Stimulated activated CD4-positive, alpha-beta T cell treated with anti-CD3 and anti-CD28 coated beads, Interleukin-15, amount 100 ng/mL, for 1 hour (primary cell): ENCODE data around the gene LRP11.
"Not testable (repeated sequence)": the region's sequence is repeated elsewhere in the genome, so short reads cannot be mapped to it uniquely, and the experiment has no call there.

Experiments
- DNase-seq, 2 donors: peaks; one replicate each; pipeline ENCODE4 v3.0.0-alpha.2; 2020; ENCODE audit warnings: low read depth in 1 of 2, low spot score in 1 of 2

Gene LRP11

DNA sequence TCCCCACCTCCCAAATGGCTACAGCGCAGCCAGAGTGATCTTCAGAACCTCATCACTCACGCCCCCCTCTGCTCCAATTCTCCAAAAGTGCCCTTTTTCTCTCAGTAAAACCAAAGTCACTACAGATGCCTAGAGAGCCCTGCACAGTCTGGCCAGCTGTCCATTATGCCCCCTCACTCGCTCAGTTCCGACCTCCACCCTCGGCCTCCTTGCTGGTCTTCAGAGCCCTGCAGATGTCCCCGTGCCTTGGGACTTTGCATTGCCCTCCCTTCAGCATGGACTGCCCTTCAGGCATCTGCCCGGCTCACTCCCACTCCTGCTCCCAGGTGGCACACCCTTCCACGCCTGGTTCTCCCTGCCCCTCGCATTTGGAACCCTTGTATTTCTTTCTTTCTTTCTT lies 34.8 kb upstream of the LRP11 start:
- DNase-seq = no peak

DNA sequence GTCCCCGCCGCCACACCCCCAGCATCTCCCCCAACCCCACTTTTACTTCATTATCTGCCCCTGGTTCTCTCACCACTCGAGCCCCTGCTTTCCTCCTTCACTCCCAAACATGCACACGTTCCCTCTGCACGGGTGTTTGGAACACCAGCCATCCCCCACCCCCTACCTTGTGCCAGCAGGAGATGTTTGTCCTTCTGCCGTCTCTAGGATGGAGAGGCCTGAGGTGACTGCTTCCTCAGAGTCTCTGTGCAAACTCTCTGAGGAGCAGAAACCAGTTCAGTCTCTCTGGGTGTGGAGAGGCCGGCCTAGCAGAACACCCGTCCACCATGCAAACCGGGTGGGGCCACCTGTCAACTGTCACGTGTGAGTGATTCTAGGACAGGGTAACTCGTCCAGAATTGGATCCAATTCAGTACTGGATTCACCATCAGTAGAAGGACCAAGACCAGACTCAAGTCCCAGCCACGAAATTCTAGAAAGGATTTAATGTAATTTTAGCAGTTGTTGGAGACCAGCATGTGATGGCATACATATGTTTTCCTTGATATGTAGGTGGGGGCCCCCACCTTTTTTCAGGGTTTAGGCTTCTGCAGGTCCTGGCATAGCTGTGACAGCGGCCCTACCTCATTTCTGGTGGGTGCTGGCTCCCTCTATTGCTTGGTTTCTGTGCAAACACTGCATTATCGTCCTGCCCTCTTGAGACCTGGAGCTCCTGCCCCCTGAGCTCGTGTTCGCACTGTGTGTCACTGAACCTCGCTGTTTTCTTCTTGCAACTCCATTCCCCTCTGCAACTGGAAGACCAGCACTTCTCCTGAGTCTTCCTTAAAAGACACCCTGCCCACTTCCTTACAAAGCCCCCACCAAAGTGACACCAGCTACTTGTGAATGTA lies 33.9 kb upstream of the LRP11 start, which contains the start of gene RAET1E:
Gene RAET1E (minus strand): TSS at position 259 of the 890 bp plus-strand sequence. CDS start 7,212 bp downstream, outside the sequence.
- DNase-seq = no peak

DNA sequence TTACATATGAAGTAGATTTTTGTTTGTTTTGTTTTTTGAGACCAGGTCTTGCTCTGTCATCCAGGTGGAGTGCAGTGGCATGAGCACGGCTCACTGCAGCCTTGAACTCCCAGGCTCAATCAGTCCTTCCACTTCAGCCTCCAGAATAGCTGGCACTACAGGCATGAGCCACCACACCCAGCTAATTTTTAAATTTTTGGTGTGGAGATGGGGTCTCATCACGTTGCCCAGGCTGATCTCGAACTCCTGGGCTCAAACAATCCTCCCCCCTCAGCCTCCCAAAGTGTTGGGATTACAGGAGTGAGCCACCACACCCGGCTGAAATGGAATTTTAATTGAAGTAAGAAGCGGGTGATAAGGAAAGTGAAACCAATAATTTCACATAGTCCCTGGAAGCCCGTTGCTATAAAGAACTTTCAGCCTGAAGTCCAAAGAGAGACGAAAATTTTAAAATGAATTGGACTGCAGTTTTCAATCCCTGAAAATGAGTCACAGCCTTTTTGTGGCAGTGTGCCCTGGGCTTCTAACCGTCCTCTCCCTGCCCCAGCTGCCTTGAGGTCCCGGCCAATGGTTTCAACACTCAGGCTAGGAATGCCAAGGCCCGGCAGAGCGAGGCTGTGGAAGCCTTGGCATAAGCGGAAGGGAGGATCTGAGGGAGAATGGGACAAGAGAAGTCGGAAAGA lies 33.0 kb upstream of the LRP11 start:
- DNase-seq = no peak

DNA sequence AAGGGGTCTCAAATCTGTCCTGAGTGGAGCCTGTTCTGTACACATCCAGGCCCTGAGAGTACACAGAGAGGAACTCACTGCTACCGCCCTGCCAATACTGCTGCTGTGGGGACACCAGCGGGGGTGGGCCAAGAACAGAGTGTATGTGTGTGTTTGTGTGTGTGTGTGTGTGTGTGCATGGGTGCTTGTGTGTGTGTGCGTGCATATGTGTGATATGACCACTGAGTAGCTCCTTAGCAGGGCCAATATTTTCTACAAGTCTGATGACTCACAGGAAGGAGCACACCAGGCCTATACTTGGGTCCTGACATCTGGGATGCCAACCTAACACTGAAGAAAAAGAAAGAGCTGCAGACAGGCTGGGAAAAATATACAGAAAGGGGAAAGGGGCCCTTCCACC lies 32.3 kb upstream of the LRP11 start:
- DNase-seq = no peak

DNA sequence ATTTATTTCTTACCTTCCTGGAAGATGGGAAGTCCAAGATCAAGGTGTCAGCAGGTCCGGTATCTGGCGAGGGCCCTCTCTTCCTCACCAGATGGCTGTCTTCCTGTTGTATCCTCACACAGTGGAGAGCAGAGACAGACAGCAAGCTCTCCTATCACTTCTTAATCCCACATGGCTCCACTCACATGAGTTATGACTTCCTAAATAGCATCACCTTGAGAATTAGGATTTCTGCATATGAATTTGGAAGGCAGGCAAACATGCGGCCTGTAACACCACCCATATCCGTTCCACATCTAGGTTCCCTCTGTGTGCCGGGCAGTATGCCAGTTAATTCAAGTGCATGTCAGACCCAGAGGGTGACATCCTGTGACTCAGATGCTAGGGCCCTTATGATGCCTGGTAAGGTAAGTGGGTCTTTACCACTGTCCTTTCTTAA lies 31.7 kb upstream of the LRP11 start:
- DNase-seq = no peak

DNA sequence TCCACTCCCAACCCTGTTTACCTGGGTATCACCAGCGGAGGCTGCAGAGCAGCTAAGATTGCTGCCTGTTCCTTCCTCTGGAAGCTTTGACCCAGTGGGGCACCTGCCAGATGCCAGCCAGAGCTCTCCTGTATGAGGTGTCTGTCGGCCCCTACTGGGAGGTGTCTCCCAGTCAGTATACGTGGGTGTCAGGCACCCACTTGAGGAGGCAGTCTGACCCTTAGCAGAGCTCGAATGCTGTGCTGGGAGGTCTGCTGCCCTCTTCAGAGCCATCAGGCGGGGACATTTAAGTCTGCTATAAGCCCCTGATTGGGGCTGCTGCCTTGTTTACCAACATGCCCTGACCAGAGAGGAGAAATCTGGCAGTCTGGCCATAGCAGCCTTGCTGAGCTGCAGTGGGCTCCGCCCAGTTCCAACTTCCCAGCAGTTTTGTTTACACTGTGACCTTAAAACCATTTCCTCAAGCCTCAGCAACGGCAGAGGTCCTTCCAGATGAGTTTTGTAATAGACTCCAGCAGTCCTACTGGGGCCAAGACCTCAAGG lies 31.0 kb upstream of the LRP11 start:
- no peak for DNase-seq

DNA sequence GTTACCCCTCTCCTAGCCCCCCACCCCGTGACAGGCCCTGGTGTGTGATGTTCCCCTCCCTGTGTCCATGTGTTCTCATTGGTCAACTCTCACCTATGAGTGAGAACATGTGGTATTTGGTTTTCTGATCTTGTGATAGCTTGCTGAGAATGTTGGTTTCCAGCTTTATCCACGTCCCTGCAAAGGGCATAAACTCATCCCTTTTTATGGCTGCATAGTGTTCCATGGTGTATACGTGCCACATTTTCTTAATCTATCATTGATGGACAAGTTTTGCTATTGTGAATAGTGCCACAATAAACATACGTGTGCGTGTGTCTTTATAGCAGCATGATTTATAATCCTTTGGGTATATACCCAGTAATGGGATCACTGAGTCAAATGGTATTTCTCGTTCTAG lies 27.7 kb upstream of the LRP11 start:
- not testable (repeated sequence) for DNase-seq

DNA sequence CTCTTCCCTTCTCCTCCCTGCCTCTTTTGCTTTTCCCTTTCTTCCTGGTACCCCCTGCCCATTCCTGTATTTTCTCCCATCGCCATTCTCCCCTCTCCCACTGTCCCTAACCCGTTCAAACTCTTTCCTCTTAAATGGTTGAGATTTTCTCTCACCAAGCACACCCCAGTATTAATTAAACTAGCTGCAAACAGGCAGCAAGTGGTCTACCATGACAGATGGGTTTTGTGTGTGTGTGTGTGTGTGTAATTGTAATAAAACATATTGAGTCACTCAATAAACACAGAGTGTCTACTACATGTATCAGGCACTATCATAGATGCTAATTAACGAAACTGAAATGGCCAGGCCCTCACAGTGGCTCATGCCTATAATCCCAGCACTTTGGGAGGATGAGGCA lies 27.1 kb upstream of the LRP11 start:
- no peak for DNase-seq

DNA sequence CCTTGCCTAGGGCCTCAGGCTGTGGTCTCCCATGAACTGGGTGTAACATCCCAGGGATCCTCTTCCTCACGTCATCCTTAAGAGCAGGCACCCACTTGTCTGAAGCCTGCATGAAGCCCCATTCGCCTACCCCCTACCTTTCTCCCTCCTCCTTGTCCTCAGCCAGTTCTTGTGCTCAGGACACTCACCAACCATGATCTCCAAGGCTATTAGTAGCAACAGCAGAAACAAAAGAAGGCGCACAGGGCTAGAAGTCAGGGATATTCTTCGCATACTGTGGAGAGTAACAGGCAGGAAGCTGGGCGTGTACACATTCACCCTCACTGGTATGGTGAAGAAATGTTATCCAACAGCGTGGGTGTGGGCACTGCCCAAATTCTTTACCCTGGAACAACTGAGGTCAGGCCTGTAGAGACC lies 26.5 kb upstream of the LRP11 start:
- DNase-seq = no peak

DNA sequence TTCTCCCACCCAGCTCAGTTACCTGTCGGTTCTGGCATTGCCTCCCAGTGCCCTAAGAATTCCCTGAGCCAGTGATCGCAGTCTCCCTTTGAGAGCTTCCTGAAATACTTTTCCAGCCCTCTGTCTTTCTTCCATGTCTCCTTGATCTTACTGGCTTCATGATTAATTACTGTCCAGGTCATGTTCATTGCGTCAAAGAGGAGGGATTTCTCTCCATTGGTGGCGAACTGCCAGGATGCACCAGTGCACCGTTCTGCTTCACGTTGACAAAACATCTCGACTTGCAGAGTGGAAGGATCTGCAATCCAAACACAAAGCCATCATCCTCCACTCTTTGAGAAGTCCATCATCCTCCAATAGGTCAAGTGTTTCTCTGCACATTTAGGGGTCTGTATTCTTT lies 25.2 kb upstream of the LRP11 start:
- DNase-seq = no peak

DNA sequence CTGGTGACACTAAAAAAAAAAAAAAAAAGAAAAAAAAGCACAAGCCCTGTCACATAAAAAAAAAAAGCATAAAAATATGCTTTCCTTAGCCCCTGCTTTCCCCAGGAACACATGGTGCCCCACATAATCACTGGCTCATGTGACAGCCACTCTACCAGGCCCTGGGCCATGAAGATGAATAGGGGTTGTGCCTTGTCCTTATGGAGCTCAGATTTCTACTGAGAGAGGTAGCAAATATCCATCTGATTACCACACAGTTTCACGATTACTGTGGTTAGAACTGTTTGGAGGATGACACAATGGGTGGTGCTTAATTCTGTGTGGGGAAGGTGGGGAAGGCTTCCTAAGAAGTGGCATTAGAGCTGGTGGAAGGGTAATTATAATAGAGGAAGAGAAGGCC lies 24.5 kb upstream of the LRP11 start:
- DNase-seq = no peak

DNA sequence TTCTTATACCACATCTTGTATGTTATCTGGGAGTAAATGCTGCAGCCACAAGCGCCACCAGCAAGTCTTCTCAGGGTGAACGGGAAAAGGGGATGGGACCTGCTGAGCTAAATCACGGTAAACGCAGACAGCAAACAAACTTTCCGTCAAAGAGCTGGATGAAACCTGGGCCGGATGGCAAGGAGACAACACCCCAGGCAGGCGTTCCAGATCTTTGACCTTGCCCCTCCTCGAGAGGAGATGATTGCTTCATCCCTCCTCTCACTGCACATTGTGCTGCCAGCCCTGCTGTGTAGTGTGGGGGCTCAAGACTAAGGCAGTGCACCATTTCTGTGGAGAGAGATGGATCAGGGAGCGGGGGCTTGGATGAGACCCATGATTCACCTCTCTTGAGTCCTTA lies 23.9 kb upstream of the LRP11 start:
- DNase-seq = no peak

DNA sequence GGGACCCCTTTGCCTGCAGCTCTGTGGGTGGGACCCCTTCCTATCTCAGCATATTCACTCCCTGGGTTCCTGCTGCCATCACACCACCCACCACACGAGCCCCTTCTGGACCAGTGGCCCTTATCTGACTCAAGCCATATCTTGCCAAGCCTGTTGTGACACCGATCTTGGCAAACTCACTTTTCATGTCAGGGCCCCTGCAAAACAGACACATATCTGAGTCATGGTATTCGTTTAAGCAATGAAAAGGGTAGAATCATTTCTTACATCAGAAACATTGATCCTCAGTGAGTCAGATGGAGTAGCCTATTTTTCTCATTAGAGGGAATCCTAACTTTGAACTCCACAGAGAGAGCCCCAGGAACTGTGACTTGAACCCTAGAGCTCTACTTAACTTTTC lies 23.2 kb upstream of the LRP11 start:
- no peak for DNase-seq

DNA sequence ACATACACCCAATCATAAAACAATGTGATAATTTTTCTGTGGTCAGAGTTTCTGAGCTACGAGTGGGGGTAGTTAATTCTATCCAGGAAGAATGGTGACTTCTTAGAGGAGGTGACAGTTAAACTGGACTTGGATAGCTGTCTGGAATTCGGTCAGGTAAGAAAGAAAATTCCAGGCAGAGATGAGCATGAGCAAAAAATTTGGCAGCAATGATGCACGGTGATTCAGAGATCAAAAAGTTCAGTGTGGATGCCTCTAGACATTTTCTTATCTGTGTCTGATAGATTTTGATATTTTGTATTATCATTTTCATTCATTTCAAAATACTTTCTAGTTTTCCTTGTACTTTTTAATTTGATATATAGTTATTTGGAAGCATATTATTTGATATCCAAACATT lies 21.7 kb upstream of the LRP11 start:
- DNase-seq = no peak

DNA sequence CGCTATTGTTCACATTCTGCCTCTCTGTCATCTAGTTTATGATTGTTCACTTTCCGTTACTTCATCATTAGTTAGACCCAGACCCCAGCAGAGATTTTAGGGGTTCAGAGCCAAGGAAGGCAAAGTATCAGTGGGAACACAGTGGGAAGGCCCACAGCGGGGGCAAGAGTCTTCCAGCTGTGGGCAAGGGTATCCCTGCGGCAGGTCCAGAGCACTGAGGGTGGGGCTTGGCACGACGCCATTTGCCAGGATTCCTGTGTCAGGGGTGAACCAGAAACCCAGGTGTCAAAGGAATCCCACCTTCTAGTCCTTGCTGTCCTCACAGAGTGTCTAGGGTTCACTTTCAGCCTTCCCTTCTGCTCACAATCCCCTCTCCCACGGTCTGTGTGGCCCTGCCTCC lies 20.5 kb upstream of the LRP11 start:
- DNase-seq = no peak

DNA sequence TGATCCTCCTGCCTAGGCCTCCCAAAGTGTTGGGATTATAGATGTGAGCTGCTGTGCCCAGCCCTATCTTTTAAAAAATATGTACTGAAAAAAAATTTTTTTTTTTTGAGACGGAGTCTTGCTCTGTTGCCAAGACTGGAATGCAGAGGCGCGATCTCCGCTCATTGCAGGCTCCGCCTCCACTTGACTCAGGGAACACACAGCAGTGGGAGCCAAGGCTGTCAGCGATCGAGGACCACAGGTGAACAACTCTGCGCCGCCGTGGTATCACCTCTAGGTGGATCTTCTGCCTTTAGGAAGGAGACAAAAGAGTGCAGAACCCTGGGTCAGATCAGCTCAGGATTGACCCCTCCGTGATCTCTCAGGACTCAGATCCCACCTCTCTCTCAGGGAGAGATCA lies 20.1 kb upstream of the LRP11 start:
- no peak for DNase-seq

DNA sequence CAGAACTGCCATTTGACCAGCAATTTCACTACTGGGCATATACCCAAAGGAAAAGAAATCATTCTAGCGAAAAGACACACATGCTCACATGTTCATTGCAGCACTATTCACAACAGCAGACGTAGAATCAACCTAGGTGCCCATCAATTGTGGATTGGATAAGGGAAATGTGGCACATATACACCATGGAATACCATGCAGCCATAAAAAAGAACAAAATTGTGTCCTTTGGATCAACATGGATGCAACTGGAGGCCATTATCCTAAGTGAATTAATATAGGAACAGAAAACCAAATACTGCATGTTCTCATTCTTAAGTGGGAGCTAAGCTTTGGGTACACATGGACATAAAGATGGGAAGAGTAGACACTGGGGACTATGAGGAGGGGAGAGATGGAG lies 17.7 kb upstream of the LRP11 start:
- DNase-seq = no peak

DNA sequence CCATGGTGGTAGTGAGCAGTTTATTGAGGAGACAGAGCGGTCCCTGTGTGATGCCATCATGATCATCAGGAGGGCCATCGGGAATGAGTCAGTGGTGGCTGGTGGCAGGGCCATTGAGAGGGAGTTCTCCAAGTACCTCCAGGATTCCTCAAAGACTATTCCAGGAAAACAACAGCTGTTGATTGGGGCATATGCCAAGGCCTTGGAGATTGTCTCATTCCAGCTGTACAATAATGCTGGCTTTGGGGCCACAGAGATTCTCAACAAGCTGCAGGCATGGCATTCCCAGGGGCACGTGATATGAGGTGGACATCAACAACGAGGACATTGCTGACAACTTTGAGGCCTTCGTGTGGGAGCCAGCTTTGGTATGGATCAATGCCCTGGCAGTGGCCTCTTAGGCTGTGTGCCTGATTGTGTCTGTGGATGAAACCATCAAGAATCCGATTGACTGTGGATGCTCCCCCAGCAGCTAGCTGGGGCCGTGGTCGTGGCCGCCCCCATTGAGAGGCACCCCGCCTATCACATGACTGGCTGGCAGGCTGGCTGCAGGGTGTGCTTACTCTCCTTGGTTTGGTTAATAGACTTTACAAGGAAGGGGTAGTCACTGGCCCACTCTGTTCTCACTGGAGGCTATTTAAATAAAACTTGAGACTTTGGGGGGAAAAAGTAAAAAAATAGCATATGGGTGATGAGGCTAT lies 17.1 kb upstream of the LRP11 start:
- DNase-seq = no peak

DNA sequence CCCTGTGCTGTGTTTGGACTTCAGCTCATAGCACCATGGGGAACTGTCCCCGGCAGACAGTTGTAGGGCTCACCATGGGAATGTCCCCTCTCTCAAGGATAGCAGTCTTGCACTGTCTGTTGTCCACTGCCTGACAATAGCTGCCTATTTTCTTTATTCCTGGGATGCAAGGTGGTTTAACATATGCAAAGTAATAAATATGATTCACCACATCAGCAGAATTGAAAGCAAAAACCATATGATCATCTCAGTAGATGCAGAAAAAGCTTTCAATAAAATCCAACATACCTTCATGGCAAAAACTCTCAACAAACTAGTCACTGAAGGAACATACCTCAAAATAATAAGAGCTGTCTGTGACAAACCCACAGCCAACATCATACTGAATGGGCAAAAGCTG lies 13.5 kb upstream of the LRP11 start:
- no peak for DNase-seq

DNA sequence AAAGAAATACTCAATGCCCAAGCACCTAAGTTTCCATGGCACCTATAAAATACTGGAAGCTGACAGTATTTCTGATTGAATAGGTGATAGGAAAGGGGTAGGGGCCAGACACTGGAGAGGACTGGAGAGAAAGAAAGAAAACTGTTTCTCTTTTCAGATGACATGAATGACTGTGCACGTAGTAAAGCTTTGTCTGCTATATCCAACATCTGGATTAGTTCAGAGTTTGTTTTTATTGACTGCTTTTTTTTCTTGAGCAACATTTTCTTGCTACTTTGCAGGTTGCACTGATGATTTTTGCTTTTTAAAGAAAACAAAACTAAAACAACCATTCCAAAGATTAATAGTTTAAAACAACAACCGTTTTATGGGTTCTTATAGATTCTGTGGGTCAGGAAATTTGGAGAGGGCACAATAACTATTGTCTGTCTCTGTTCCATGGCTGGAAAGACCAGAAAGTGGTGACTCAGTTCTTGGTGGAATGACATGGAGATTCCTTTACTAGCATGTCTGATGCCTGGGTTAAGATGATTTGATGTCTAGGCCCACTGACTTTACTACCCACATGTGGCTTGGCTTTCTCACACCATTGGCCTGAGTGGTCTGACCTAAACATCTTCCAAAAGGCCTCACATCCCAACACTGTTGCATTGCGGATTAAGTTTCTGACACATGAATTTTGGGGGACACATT lies 12.2 kb upstream of the LRP11 start:
- no peak for DNase-seq

DNA sequence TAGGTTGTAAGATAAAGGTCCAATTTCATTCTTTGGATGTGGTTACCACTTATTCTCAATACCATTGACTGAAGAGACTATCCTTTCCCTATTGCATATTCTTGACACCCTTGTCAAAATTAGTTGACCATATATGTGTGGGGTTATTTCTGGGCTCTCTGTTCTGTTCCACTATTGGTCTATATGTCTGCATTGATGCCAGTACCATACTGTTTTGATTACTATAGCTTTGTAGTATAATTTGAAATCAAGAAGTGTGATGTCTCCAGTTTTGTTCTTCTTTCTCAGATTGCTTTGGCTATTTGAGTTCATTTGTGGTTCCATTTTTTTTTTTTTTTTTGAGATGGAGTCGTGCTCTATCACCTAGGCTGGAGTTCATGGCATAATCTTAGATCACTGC lies 8.1 kb upstream of the LRP11 start:
- DNase-seq = no peak
